Dendritic cell treated with granulocyte-macrophage colony-stimulating factor and Interleukin-4, amounts not matched to agents 40 ng/mL and 50 ng/mL, for 4 days (primary cell): Measurements from ENCODE around the gene FAM120A.
A peak's percentile ranks its signal among the peaks of the same experiment; 100 is the strongest.
"Not testable (repeated sequence)": the region's sequence is repeated elsewhere in the genome, so short reads cannot be mapped to it uniquely, and the experiment has no call there.

Experiments used
- H3K27ac Mint-ChIP-seq: one replicate; pipeline ENCODE4 v1.8.0; 2022; ENCODE audit warnings: mild to moderate bottlenecking, mixed read lengths
- H3K27me3 Mint-ChIP-seq: one replicate; pipeline ENCODE4 v1.8.0; 2022; ENCODE audit warnings: mild to moderate bottlenecking, mixed read lengths
- H3K36me3 Mint-ChIP-seq: one replicate; pipeline ENCODE4 v1.8.0; 2022; ENCODE audit warnings: low read depth, mixed read lengths
- H3K4me1 Mint-ChIP-seq: one replicate; pipeline ENCODE4 v1.8.0; 2022; ENCODE audit warnings: low read depth, mixed read lengths
- H3K4me3 Mint-ChIP-seq: one replicate; pipeline ENCODE4 v1.8.0; 2022; ENCODE audit warnings: mild to moderate bottlenecking, moderate library complexity, mixed read lengths
- H3K9me3 Mint-ChIP-seq: one replicate; pipeline ENCODE4 v1.8.0; 2022; ENCODE audit warnings: mixed read lengths
- intact Hi-C: fragments of 100-400 bp; cut with micrococcal nuclease; formaldehyde crosslinking; loops from one replicate; pipeline ENCODE4 v1.15.0; 2022

FAM120A gene

DNA sequence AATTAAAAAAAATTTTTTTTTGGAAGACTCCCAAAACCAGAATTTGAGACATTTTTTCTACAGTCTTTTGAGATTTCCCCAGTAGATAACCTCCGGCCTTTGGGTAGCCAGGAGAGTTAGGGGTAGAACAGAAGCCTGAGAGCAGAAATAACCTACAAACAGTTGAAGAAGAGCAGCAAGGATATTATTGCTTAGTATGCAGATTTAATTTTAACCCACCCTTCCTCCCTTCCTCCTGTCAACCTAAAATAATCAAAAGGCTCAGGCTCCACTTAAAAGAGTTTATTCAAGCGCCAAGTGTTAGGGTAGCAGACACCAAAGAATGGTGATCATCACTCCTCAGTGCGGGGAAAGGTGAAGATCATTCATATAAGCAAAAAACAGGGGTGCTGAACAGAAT is 17.4 kb upstream of the FAM120A start:
- Mint-ChIP-seq H3K27me3 (peaks cover 1% of the 10 kb centered on the region), H3K9me3 (no peaks in the 10 kb centered on the region), H3K4me3 (no peak overlapping the region), H3K4me1 (peaks cover 14% of the 10 kb centered on the region), H3K36me3 (no peaks in the 10 kb centered on the region), H3K27ac (no peak overlapping the region)
- intact Hi-C loops = no loop called here

DNA sequence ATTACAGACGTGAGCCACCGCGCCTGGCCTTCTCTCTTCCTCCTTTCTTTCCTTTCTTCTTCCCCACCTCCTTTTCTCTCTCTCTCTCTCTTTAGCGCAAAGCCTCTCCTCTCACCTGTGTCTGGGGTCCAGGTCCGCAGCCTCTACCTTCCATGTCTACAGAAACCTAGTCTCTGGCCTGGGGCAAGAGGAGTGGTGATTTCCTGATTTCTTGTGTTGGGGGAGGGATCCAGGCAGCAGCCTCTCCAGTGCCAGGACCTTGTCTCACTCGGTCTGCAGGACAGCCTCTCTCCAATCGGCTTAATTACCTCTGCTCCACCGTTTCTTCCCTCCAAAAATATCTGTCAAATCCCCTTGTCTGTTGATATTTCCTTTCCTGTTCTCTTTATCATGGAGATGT is 16.1 kb upstream of the FAM120A start:
- no peaks in the 10 kb centered on the region for H3K9me3 Mint-ChIP-seq
- peaks cover 1% of the 10 kb centered on the region for H3K27me3 Mint-ChIP-seq
- H3K27ac Mint-ChIP-seq = no peak overlapping the region
- H3K4me3 Mint-ChIP-seq = no peak overlapping the region
- H3K36me3 Mint-ChIP-seq = no peaks in the 10 kb centered on the region
- H3K4me1 Mint-ChIP-seq = peaks cover 14% of the 10 kb centered on the region
- intact Hi-C loops = no loop called here

DNA sequence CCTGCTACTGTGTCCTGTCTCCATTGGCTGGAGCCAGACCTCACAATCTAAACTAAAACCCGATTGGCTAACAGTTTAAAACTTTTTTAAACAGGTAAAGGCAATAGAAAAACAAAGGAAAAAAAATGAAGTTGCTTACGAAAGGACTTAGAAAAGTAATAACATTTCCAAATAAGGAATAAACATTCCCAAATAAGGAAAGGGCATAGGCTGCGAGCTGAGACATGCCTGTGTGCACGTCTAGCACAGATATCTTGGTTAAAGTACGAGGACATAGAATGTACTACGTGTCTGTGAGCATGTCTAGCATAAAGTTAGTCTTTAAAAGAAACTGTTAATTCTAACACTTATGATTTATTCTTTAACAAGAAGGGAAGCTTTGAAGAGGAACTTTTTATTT is 15.3 kb upstream of the FAM120A start:
- H3K27me3 Mint-ChIP-seq = peaks cover 1% of the 10 kb centered on the region
- no peaks in the 10 kb centered on the region for H3K9me3 Mint-ChIP-seq
- H3K27ac Mint-ChIP-seq = no peak overlapping the region
- H3K36me3 Mint-ChIP-seq = no peaks in the 10 kb centered on the region
- H3K4me3 Mint-ChIP-seq = no peak overlapping the region
- intact Hi-C loops = no loop called here
- H3K4me1 Mint-ChIP-seq = peaks cover 14% of the 10 kb centered on the region

DNA sequence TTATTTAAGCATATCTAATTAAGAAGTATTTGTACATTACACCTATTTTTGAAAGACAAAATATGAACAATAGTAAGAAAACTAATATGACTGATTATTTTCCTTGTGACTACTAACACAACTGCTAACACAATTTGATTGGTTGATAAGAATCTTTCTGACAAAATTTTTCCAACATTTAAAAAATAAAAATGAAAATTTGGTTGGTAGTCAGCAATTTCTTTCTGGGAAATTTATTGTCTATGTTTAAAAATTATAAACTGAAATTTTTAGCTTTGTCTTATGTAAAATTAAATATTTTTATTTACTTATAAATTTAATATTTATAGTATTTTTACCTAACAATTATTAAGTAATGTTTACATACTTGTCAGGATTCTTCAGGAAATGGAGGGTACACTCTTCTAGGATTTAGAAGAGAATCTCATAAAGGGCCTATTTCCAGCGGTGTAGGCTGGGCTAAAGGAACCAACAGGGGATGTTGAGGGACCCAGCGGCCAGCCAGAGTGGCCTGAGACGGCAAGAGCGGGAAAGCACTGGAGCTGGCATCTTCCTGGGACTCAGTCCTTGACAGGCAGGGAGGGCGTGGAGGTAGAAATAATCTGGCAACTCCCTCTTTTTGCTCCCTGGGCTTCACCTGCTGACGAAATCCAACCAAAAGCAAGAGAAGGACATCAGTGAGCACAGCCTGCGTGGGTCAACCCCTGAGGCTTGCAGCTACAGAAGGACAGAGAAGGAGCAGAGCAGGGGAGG is 14.7 kb upstream of the FAM120A start:
- H3K4me3 Mint-ChIP-seq = no peak overlapping the region
- intact Hi-C loops = no loop called here
- H3K27ac Mint-ChIP-seq = no peak overlapping the region
- peaks cover 1% of the 10 kb centered on the region for H3K27me3 Mint-ChIP-seq
- no peaks in the 10 kb centered on the region for H3K36me3 Mint-ChIP-seq
- peaks cover 8% of the 10 kb centered on the region for H3K4me1 Mint-ChIP-seq
- H3K9me3 Mint-ChIP-seq = no peaks in the 10 kb centered on the region

DNA sequence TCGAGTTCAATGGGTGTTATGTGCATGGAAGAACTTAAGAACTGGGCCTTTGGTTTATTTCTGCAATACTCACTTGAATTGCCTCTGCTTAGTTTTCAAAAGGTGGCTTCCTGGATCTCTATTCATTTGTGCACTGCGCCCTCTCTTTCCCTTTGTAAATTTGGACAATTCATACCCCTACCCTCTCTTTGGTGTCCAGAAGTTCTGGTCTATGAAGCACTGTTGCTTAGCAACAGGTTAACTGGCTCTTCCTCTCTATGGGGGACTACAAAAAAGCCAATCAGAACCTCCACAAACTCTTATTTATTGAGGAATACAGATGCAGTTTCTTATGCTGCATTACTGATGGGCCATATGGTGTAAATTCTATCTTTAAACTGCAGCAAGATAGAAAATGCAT is 13.5 kb upstream of the FAM120A start:
- Mint-ChIP-seq H3K27me3 (peaks cover 1% of the 10 kb centered on the region), H3K4me3 (no peak overlapping the region), H3K4me1 (peaks cover 3% of the 10 kb centered on the region), H3K9me3 (no peaks in the 10 kb centered on the region), H3K36me3 (no peaks in the 10 kb centered on the region), H3K27ac (no peak overlapping the region)
- intact Hi-C loops = no loop called here

DNA sequence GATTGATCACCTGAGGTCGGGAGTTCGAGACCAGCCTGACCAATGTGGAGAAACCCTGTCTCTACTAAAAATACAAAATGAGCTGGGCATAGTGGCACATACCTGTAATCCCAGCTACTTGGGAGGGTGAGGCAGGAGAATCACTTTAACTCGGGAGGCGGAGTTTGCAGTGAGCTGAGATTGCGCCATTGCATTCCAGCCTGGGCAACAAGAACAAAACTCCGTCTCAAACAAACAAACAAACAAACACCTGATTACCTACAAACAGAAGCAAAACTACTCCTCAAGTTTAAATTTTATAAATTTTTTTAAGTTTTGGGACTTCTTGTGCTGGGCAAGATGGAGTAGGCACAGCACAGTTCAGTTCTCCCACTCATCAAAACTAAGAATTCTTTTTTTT is 12.2 kb upstream of the FAM120A start:
- H3K4me1 Mint-ChIP-seq, H3K4me3 Mint-ChIP-seq, H3K27ac Mint-ChIP-seq, H3K36me3 Mint-ChIP-seq, intact Hi-C loops, H3K9me3 Mint-ChIP-seq, H3K27me3 Mint-ChIP-seq: not testable (repeated sequence)

DNA sequence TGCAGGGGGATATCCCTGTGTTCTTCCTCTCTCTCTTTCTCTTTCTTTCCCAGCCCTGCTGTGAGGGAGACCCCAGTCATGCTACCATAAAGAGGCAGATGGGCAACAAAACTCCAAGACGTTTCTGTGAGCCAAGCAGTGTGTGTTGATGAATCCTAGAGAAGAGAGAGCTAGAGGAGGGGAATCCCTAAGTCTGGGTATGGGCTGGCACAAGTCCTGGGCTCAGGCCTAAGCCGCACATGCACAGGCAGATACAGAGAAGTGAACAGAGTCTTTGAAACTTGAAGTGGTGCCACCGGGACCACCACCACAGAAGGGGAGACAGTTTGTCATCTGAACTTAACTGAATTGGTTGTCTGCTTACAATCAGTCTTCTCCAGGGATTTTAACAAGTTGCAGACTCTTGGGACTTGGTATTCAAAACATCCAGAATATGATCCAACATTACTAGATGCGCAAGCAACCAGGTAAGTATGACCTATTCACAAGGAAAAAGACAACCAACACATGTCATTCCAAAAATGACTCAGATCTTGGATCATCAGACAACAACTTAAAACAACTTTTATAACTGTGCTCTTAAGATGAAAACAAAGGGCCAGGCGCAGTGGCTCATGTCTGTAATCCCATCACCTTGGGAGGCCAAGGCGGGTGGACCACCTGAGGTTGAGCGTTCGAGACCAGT is 10.4 kb upstream of the FAM120A start:
- H3K27ac Mint-ChIP-seq = no peak overlapping the region
- intact Hi-C loops = no loop called here
- H3K4me1 Mint-ChIP-seq = no peaks in the 10 kb centered on the region
- H3K9me3 Mint-ChIP-seq = no peaks in the 10 kb centered on the region
- peaks cover 6% of the 10 kb centered on the region for H3K36me3 Mint-ChIP-seq
- no peak overlapping the region for H3K4me3 Mint-ChIP-seq
- H3K27me3 Mint-ChIP-seq = peaks cover 1% of the 10 kb centered on the region

DNA sequence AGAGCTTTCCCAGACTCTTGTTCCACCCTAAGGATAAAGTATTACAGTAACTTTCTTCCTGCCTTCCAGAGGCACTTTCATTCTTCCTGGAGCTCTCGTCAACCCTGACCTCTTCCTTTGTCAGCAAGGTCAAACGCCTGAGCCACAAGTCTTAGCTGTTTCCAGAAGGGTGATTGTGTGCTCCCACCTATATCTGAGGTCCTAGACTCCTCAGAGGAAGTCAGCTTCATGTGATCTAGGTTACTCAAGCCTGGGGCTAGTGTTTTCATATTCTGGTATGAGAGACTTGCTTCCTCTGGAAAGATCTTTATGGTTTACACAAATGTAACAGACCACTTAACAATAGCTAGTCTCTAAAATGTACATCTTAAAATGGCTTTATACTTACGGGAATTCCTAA is 5.4 kb upstream of the FAM120A start:
- H3K27me3 Mint-ChIP-seq = no peaks in the 10 kb centered on the region
- H3K9me3 Mint-ChIP-seq = no peaks in the 10 kb centered on the region
- peaks cover 5% of the 10 kb centered on the region for H3K4me1 Mint-ChIP-seq
- no peak overlapping the region for H3K27ac Mint-ChIP-seq
- no peak overlapping the region for H3K4me3 Mint-ChIP-seq
- peaks cover 54% of the 10 kb centered on the region for H3K36me3 Mint-ChIP-seq
- intact Hi-C loops = no loop called here

DNA sequence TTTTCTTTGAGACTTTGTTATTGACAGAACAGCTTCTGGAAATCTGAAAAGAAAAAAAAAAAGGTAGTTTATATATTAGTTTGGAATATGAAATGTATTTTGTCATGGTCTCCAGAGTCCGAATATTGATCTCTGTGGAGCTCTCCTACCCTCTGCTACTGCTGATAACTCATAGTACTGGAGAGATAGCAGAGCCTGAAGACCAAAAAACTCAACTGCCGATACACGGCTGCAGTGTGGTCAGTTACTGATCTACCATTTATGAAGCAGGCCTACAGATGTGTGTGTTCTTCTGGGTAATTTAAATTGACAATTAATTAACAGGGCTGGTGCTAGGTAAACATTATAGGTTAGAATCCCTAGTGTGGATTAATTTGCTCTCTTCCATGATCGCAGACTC is 3.8 kb upstream of the FAM120A start:
- H3K27ac Mint-ChIP-seq = no peak overlapping the region
- H3K4me3 Mint-ChIP-seq = no peak overlapping the region
- peaks cover 65% of the 10 kb centered on the region for H3K36me3 Mint-ChIP-seq
- no peaks in the 10 kb centered on the region for H3K27me3 Mint-ChIP-seq
- intact Hi-C loops = no loop called here
- H3K4me1 Mint-ChIP-seq = peaks cover 5% of the 10 kb centered on the region
- H3K9me3 Mint-ChIP-seq = no peaks in the 10 kb centered on the region

DNA sequence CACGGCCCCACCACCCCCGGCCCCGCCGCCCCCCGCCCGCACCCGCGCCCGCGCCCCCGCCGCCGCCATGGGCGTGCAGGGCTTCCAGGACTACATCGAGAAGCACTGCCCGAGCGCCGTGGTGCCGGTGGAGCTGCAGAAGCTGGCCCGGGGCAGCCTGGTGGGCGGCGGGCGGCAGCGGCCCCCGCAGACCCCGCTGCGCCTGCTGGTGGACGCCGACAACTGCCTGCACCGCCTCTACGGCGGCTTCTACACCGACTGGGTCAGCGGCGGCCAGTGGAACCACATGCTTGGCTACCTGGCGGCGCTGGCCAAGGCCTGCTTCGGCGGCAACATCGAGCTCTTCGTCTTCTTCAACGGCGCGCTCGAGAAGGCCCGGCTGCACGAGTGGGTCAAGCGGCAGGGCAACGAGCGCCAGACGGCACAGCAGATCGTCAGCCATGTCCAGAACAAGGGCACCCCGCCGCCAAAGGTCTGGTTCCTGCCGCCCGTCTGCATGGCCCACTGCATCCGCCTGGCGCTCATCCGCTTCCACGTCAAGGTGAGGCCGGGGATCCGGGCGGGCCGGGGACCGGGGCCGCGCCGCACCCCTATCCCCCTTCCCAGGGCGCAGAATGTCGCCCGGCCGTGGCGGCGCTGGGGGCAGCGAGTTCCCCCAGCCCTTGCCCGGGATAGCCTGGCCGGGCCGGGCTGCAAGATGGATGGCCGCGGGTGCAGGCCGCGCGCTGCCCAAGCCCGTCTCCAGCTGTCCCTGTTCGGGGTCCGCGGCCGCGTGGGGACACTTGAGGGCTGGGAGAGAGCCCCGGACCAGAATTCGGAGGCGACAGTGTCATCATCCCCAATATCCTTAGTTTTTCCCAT is 594 bp downstream of the FAM120A start:
- H3K27ac Mint-ChIP-seq = peak overlapping the region; percentile 91
- intact Hi-C loops = loop anchor here (2.0 to 5.0 kb wide), 3 partner anchors 15 to 355 kb away; partner anchors contain the start of gene CARD19
- H3K27me3 Mint-ChIP-seq = no peaks in the 10 kb centered on the region
- peaks cover 35% of the 10 kb centered on the region for H3K4me1 Mint-ChIP-seq
- peak overlapping the region; percentile 87 for H3K4me3 Mint-ChIP-seq
- no peaks in the 10 kb centered on the region for H3K9me3 Mint-ChIP-seq
- peaks cover 64% of the 10 kb centered on the region for H3K36me3 Mint-ChIP-seq

DNA sequence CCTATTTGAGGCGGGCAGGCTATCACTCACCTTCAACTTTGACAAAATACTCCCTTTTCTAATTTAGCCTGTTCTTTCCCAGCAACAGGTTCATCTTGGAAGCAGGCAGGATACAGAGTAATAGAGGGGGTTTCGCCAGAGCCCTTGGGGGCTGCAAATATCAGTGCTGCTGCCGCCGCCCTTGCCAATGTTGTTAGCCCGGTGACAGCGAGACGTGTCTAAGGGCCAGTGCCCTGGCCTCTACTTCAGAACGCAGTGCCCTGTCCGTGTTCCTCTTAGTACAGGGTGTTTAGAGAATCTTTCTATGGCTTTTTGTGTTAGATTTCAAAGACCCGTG is 1.2 kb downstream of the FAM120A start:
- Mint-ChIP-seq H3K27ac (peak overlapping the region; percentile 91), H3K4me3 (peak overlapping the region; percentile 87), H3K27me3 (no peaks in the 10 kb centered on the region), H3K9me3 (no peaks in the 10 kb centered on the region), H3K36me3 (peaks cover 62% of the 10 kb centered on the region), H3K4me1 (peaks cover 41% of the 10 kb centered on the region)
- intact Hi-C loops = loop anchor here (1.0 to 5.0 kb wide), 4 partner anchors 14 to 355 kb away; partner anchors contain the start of gene CARD19

DNA sequence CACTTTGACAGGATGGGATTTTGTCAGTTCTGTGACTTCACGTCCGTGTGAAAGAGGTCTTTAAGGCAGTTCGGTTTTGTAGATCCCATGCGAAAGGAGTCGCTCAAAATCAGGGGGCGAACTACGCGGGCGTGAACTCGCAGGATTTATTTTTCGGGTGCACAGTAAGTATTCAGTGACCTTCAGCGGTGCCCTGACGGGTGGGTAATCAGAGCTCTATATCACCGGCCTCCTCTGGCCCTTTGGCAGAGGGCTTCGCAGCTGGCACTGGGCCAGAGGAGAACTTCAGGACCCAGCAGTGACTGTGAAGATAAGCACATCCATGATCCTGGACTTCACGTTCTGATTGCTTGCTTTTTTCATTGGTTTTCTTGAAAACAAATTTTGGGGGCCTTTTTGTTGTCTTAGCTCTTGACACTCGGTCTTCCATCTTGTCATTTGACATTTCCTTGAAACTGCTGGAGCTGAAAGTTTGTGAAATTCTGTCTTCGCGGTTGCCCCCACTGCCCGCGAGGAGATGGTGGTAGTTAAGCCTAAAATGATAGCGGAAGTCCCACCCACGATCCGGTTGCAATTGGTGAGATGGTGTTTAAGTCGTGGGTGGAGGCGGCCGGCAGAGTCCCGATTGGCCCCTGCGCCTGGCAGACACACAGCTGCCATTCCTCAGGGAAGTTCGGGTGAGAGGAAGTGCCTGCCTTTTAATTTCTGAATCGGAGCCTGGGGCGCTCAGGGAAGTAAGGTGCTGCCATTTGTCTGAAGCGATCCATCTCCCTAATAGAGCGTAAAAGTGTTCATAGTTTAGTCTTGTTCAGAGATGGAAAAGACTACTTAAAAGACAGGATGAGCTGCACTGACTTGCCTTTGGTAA is 1.8 kb downstream of the FAM120A start, which contains the start of gene FAM120AOS:
FAM120AOS (minus strand) TSS at position 535 of the 868 bp plus-strand sequence. CDS start 872 bp downstream, outside the sequence.
- peaks cover 5% of the 10 kb centered on the region for H3K9me3 Mint-ChIP-seq
- peak within 1 kb of the TSS; percentile 91 for H3K27ac Mint-ChIP-seq
- peaks cover 47% of the 10 kb centered on the region for H3K4me1 Mint-ChIP-seq
- no peaks in the 10 kb centered on the region for H3K27me3 Mint-ChIP-seq
- intact Hi-C loops = loop anchor here (1.0 to 5.0 kb wide), 4 partner anchors 14 to 356 kb away; partner anchors contain the start of gene CARD19
- H3K36me3 Mint-ChIP-seq = peaks cover 62% of the 10 kb centered on the region
- H3K4me3 Mint-ChIP-seq = peak within 1 kb of the TSS; percentile 87

DNA sequence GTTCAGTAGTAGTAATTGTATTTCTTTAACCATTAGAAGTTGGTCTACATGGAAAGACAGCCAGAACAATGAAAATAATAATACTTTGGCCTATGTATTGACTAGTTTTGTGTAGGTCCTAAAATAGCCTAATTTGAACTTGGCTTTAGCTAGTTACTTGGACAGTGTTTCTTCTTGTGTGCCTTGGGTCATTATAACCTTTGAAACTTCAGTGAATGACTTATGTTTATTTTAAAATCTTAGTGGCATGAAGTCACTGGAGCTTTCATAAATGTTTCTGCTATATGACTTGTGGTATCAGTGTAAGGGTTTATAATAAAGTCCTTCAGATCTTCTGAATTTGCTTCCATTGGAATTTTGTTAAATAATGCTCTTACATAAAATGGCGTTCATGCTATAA is 4.5 kb downstream of the FAM120A start:
- intact Hi-C loops = no loop called here
- H3K4me3 Mint-ChIP-seq = no peak overlapping the region

More for the DNA sequence above, 4.5 kb downstream of the FAM120A start:
- Mint-ChIP-seq H3K4me1 (peaks cover 59% of the 10 kb centered on the region), H3K9me3 (peaks cover 9% of the 10 kb centered on the region), H3K27ac (peak overlapping the region; percentile 46), H3K27me3 (no peaks in the 10 kb centered on the region), H3K36me3 (peaks cover 44% of the 10 kb centered on the region)
